Mesendoderm (in vitro differentiated cells): Measurements from ENCODE around the gene ABI3. TPM values are rescaled to one million over a fixed set of nuclear protein-coding genes. Genes with fewer than 3 reads are reported as not detected.

ENCODE experiments used
- DNase-seq: peaks from one replicate; pipeline ENCODE4 v3.0.0; 2013
- H2AK5ac ChIP-seq: 2 replicates; pipeline ENCODE4 v1.6.1; 2013; ENCODE audit warnings: low read length, inconsistent platforms
- H2BK120ac ChIP-seq: 2 replicates; pipeline ENCODE4 v1.6.1; 2013; ENCODE audit warnings: low read depth, mild to moderate bottlenecking, low read length, moderate library complexity, mixed read lengths
- H2BK15ac ChIP-seq: replicated peaks from 2 replicates; pipeline ENCODE4 v1.6.1; 2013; ENCODE audit warnings: low read depth, mild to moderate bottlenecking, moderate library complexity
- H2BK5ac ChIP-seq: 2 replicates; pipeline ENCODE4 v1.6.1; 2013; ENCODE audit warnings: low read length, inconsistent platforms
- H3K18ac ChIP-seq: 2 replicates; pipeline ENCODE4 v1.6.1; 2013; ENCODE audit warnings: mild to moderate bottlenecking, low read length, mixed read lengths
- H3K23ac ChIP-seq: one replicate; pipeline ENCODE4 v1.6.1; 2013; ENCODE audit warnings: low read length
- H3K27ac ChIP-seq: 2 replicates; pipeline ENCODE4 v1.5.1; 2013; ENCODE audit warnings: low read depth, mild to moderate bottlenecking, inconsistent platforms, low read length, moderate library complexity
- H3K27me3 ChIP-seq: 2 replicates; pipeline ENCODE4 v1.6.1; 2013; ENCODE audit warnings: low read length, control low read depth, mild to moderate bottlenecking, inconsistent platforms; ENCODE audit not compliant: insufficient read depth, poor library complexity
- H3K36me3 ChIP-seq: 2 replicates; pipeline ENCODE4 v1.6.1; 2013; ENCODE audit warnings: low read length, inconsistent platforms; ENCODE audit not compliant: control insufficient read depth, insufficient read depth
- H3K4ac ChIP-seq: one replicate; pipeline ENCODE4 v1.6.1; 2013; ENCODE audit warnings: low read depth, mild to moderate bottlenecking, low read length, moderate library complexity
- H3K4me1 ChIP-seq: 2 replicates; pipeline ENCODE4 v1.6.1; 2013; ENCODE audit warnings: low read depth, low read length, inconsistent platforms; ENCODE audit not compliant: control insufficient read depth
- H3K4me2 ChIP-seq: 2 replicates; pipeline ENCODE4 v1.6.1; 2013; ENCODE audit warnings: low read length
- H3K4me3 ChIP-seq: 2 replicates; pipeline ENCODE4 v1.5.1; 2013; ENCODE audit warnings: mild to moderate bottlenecking, low read length
- H3K56ac ChIP-seq: one replicate; pipeline ENCODE4 v1.6.1; 2013; ENCODE audit warnings: low read length
- H3K79me1 ChIP-seq: 2 replicates; pipeline ENCODE4 v1.6.1; 2013; ENCODE audit warnings: low read length, inconsistent platforms
- H3K79me2 ChIP-seq: 2 replicates; pipeline ENCODE4 v1.6.1; 2013; ENCODE audit warnings: mild to moderate bottlenecking, low read length; ENCODE audit not compliant: control insufficient read depth, insufficient read depth
- H3K9ac ChIP-seq: 2 replicates; pipeline ENCODE4 v1.6.1; 2013; ENCODE audit warnings: low read length, inconsistent platforms
- H4K5ac ChIP-seq: one replicate; pipeline ENCODE4 v1.6.1; 2013; ENCODE audit warnings: low read length
- H4K8ac ChIP-seq: one replicate; pipeline ENCODE4 v1.6.1; 2013; ENCODE audit warnings: low read depth, mild to moderate bottlenecking, control low read depth, low read length, moderate library complexity
- WGBS: extraction: QIAGEN DNeasy Blood & Tissue Kit; methylation state at CpG from one replicate; pipeline ENCODE4 v1.1.7; 2013; ENCODE audit warnings: low lambda C conversion rate, missing lambda C conversion rate; ENCODE audit not compliant: insufficient coverage; ENCODE audit errors: extremely low coverage; 5-methylcytosine and 5-hydroxymethylcytosine counted together
- polyA plus RNA-seq, 2 experiments: library from polyadenylated mRNA; stranded (reverse); fragments of 200-250 nt; gene quantifications; one replicate each; pipeline ENCODE4 v1.2.3, GENCODE V29; 2013

The ABI3 gene, protein sequence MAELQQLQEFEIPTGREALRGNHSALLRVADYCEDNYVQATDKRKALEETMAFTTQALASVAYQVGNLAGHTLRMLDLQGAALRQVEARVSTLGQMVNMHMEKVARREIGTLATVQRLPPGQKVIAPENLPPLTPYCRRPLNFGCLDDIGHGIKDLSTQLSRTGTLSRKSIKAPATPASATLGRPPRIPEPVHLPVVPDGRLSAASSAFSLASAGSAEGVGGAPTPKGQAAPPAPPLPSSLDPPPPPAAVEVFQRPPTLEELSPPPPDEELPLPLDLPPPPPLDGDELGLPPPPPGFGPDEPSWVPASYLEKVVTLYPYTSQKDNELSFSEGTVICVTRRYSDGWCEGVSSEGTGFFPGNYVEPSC
- 2.9 TPM for polyA plus RNA-seq (2013, experiment 1 of 2)
- 2.8 TPM for polyA plus RNA-seq (2013, experiment 2 of 2)

DNA sequence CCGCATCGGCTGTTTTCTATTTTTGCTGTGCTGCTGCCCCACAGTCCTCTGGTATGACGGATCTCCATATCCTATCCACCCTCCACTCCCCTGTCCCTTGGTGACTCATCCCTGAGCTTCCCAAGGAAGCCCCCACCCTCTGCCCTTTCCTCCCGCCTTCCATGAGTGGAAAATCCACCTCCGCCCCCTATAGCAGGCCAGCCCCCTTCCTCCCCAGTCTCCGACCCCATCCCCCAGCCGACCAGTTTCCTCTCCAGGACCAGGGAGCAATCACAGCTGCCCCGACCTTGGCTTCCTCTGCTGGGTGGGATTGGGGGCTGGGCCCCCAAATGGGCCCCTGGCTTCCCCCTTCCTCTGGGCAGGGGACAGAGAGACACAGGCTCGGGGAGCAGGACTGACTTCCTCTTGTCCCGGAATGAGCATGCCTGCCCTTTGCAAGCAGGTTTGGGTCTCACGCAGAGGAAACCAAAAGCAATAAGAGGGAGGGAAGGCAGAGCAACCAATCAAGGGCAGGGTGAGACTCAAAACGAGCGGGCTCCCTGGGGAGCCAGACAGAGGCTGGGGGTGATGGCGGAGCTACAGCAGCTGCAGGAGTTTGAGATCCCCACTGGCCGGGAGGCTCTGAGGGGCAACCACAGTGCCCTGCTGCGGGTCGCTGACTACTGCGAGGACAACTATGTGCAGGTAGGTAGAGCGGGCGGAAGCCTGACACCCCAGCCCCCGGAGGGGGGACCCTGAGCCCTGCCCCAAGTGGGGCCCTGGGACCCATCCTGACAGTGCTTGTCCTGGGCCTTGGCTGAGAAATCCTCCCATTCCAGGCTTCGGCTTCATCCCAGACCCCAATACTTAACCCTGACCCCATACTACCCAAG lies at the start of gene ABI3, which contains the start of gene GNGT2:
Gene ABI3 (plus strand): TSS at position 550 of the 872 bp plus-strand sequence. CDS start 18 bp downstream, at position 568.
Gene GNGT2 (minus strand): TSS at position 417 of the 872 bp plus-strand sequence. CDS start 3,152 bp downstream, outside the sequence.
- H3K79me1 ChIP-seq = no peaks in the 10 kb centered on the region
- no peak within 1 kb of the TSS for H4K5ac ChIP-seq
- H3K4ac ChIP-seq = no peak within 1 kb of the TSS
- peak within 1 kb of the TSS; percentile 20 for H3K4me2 ChIP-seq
- no peaks in the 10 kb centered on the region for H3K27me3 ChIP-seq
- WGBS = no CpG with 5 or more reads among the region's 22 CpGs
- no peak within 1 kb of the TSS for H2AK5ac ChIP-seq
- H3K36me3 ChIP-seq = no peaks in the 10 kb centered on the region
- H3K23ac ChIP-seq = no peak within 1 kb of the TSS
- H3K79me2 ChIP-seq = no peaks in the 10 kb centered on the region
- no peak within 1 kb of the TSS for H3K27ac ChIP-seq
- H2BK120ac ChIP-seq = no peak within 1 kb of the TSS
- H3K18ac ChIP-seq = peak within 1 kb of the TSS; percentile 65
- H3K9ac ChIP-seq = peak within 1 kb of the TSS; percentile 46
- DNase-seq = peak; percentile 73
- H2BK5ac ChIP-seq = no peak within 1 kb of the TSS
- H3K4me3 ChIP-seq = no peak within 1 kb of the TSS
- H4K8ac ChIP-seq = peak within 1 kb of the TSS; percentile 30
- peak within 1 kb of the TSS; percentile 59 for H3K56ac ChIP-seq
- no peak within 1 kb of the TSS for H2BK15ac ChIP-seq
- peaks cover 7% of the 10 kb centered on the region for H3K4me1 ChIP-seq

- Histone ChIP-seq H4K5ac (no peak overlapping the region), H3K27ac (no peak overlapping the region), H3K27me3 (no peaks in the 10 kb centered on the region), H3K79me2 (no peaks in the 10 kb centered on the region), H4K8ac (no peak overlapping the region), H3K4me1 (no peaks in the 10 kb centered on the region), H2BK120ac (no peak overlapping the region), H3K9ac (no peak overlapping the region), H2AK5ac (no peak overlapping the region), H2BK5ac (no peak overlapping the region), H3K23ac (no peak overlapping the region), H3K79me1 (no peaks in the 10 kb centered on the region), H3K4me2 (no peak overlapping the region), H3K4me3 (no peak overlapping the region), H3K36me3 (no peaks in the 10 kb centered on the region), H2BK15ac (no peak overlapping the region), H3K4ac (no peak overlapping the region), H3K56ac (no peak overlapping the region), H3K18ac (no peak overlapping the region)
- DNase-seq = no peak
- WGBS = no CpG with 5 or more reads among the region's 4 CpGs
These were observed 47.6 kb upstream of the ABI3 start for GRCh38 chr17:49162866-49163265.

GRCh38 chr17:49165143-49165542 lies 45.4 kb upstream of the ABI3 start:
- H3K9ac ChIP-seq = no peak overlapping the region
- H4K8ac ChIP-seq = no peak overlapping the region
- H3K56ac ChIP-seq = no peak overlapping the region
- H3K18ac ChIP-seq = no peak overlapping the region
- no peaks in the 10 kb centered on the region for H3K4me1 ChIP-seq
- H2BK5ac ChIP-seq = no peak overlapping the region
- no peak overlapping the region for H2BK120ac ChIP-seq
- no peaks in the 10 kb centered on the region for H3K79me1 ChIP-seq
- no peak overlapping the region for H4K5ac ChIP-seq
- H3K36me3 ChIP-seq = no peaks in the 10 kb centered on the region
- H3K4me2 ChIP-seq = no peak overlapping the region
- H2AK5ac ChIP-seq = no peak overlapping the region
- H3K27me3 ChIP-seq = no peaks in the 10 kb centered on the region
- H3K23ac ChIP-seq = no peak overlapping the region
- H3K27ac ChIP-seq = no peak overlapping the region
- no peak for DNase-seq
- H3K4me3 ChIP-seq = no peak overlapping the region
- no peak overlapping the region for H2BK15ac ChIP-seq
- no CpG with 5 or more reads among the region's 2 CpGs for WGBS
- H3K79me2 ChIP-seq = no peaks in the 10 kb centered on the region
- no peak overlapping the region for H3K4ac ChIP-seq

DNA sequence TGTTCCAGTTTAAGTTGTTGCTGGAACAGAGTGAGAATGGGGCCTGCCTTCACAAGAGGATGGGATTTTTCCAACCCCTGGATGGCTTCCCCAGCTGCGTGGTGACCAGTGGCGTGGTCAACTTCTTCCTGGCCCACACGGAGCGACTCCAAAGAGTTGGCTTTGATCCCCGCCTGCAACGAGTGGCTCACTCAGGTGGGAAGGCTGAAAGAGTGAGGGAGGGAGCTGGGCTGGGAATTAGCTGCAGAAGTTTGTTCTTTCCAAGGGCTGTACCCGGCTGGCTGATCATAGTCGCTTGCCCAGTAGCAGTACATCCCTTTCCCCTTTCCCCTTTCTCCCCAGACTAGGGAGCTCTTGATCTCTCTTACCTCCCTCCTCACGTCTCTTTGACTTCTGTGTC lies 41.8 kb upstream of the ABI3 start:
- Histone ChIP-seq H3K4me3 (no peak overlapping the region), H2BK15ac (no peak overlapping the region), H3K56ac (no peak overlapping the region), H3K4me2 (no peak overlapping the region), H3K4ac (no peak overlapping the region), H3K9ac (no peak overlapping the region), H3K36me3 (no peaks in the 10 kb centered on the region), H2AK5ac (no peak overlapping the region), H3K79me1 (no peaks in the 10 kb centered on the region), H4K5ac (no peak overlapping the region), H3K27ac (no peak overlapping the region), H3K4me1 (no peaks in the 10 kb centered on the region), H3K23ac (no peak overlapping the region), H3K27me3 (no peaks in the 10 kb centered on the region), H2BK5ac (no peak overlapping the region), H2BK120ac (no peak overlapping the region), H3K79me2 (no peaks in the 10 kb centered on the region), H4K8ac (no peak overlapping the region), H3K18ac (no peak overlapping the region)
- no peak for DNase-seq
- no CpG with 5 or more reads among the region's 9 CpGs for WGBS

DNA sequence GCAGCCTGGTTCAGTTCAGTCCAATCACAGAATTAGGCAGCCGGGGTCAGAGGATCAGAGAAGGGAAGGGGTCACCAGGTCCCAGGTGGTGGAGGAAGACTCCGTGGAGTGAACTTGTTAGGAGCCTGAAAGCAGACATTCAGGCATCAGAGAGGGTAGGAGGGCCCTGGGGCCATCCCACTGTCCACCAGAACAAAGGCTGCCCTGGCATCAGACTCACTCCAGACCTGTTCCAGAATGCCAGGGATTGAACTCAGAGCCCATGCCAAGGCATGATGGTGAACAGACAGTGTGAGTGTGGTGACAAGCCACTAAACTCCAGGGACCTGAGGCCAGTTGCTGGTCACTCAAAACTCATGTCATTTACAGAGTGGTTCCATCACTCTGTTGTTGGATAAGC lies 40.3 kb upstream of the ABI3 start:
- Histone ChIP-seq H4K5ac (no peak overlapping the region), H3K79me2 (no peaks in the 10 kb centered on the region), H3K18ac (no peak overlapping the region), H3K4me2 (no peak overlapping the region), H2BK15ac (no peak overlapping the region), H3K36me3 (no peaks in the 10 kb centered on the region), H3K9ac (no peak overlapping the region), H3K23ac (no peak overlapping the region), H2AK5ac (no peak overlapping the region), H3K4me1 (no peaks in the 10 kb centered on the region), H3K4ac (no peak overlapping the region), H3K27ac (no peak overlapping the region), H2BK5ac (no peak overlapping the region), H4K8ac (no peak overlapping the region), H3K79me1 (no peaks in the 10 kb centered on the region), H3K4me3 (no peak overlapping the region), H3K56ac (no peak overlapping the region), H2BK120ac (no peak overlapping the region), H3K27me3 (no peaks in the 10 kb centered on the region)
- DNase-seq = no peak
- no CpG with 5 or more reads among the region's 2 CpGs for WGBS
